Ovary (tissue), 3 donors: Measurements from ENCODE around the gene CA4.

ENCODE experiments used
- CTCF ChIP-seq, 3 donors: fragments of 450-650 bp in 2 of 3; fragments of 200-600 bp in 1 of 3; IDR thresholded peaks; one replicate each; pipeline versions ENCODE4 v1.5.1 to v1.8.0; 2016 to 2022; ENCODE audit warnings: antibody characterized with exemption in 3 of 3, mild to moderate bottlenecking in 1 of 3
- POLR2A ChIP-seq: fragments of 450-650 bp; IDR thresholded peaks from one replicate; pipeline ENCODE4 v1.6.1; 2017; ENCODE audit warnings: antibody characterized with exemption, mild to moderate bottlenecking, moderate library complexity
- donor health status: DM: no; HTN: no; CAD: no.

GRCh38 chr17:60142872-60143499, 6.8 kb upstream of the CA4 start:
- no peak for TF ChIP-seq CTCF (IDR thresholded peaks at IDR 0.05)
- no peak for TF ChIP-seq POLR2A
